ENCODE data around the gene MYBPC2.
"Not testable (repeated sequence)": the region's sequence is repeated elsewhere in the genome, so short reads cannot be mapped to it uniquely, and the experiment has no call there.

DNA sequence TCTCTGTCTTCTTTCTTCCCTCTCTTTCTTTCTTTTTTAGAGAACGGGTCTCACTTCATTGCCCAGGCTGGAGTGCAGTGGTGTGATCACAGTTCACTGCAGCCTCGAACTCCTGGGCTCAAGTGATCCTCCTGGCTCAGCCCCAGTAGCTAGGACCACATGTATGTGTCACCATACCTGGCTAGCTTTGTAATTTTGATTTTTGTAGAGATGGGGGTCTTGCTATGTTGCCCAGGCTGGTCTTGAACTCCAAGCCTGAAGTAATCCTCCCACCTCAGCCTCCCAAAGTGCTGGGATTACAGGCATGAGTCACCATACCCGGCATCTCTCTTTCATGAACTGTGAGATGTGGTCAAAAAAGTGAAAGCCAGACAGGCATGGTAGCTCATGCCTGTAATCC is 40.6 kb downstream of the MYBPC2 start:
- not testable (repeated sequence) for TF ChIP-seq EZH2 (IDR thresholded peaks at IDR 0.05; ENCODE audit: borderline replicate concordance, low read length)
- TF ChIP-seq, protein P1, sequence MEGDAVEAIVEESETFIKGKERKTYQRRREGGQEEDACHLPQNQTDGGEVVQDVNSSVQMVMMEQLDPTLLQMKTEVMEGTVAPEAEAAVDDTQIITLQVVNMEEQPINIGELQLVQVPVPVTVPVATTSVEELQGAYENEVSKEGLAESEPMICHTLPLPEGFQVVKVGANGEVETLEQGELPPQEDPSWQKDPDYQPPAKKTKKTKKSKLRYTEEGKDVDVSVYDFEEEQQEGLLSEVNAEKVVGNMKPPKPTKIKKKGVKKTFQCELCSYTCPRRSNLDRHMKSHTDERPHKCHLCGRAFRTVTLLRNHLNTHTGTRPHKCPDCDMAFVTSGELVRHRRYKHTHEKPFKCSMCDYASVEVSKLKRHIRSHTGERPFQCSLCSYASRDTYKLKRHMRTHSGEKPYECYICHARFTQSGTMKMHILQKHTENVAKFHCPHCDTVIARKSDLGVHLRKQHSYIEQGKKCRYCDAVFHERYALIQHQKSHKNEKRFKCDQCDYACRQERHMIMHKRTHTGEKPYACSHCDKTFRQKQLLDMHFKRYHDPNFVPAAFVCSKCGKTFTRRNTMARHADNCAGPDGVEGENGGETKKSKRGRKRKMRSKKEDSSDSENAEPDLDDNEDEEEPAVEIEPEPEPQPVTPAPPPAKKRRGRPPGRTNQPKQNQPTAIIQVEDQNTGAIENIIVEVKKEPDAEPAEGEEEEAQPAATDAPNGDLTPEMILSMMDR (IDR thresholded peaks at IDR 0.05; ENCODE audit: low read length) = not testable (repeated sequence)

Data from OCI-LY1 (cell line).